ENCODE data around the gene NEURL3. TPM values are rescaled to one million over a fixed set of nuclear protein-coding genes. Genes with fewer than 3 reads are reported as not detected.

The NEURL3 gene
- total and polyA plus RNA-seq, 2 of the 8 experiments (the other 6 are each of a cell fraction or from before 2014, with no cell fraction given), result not detected

DNA sequence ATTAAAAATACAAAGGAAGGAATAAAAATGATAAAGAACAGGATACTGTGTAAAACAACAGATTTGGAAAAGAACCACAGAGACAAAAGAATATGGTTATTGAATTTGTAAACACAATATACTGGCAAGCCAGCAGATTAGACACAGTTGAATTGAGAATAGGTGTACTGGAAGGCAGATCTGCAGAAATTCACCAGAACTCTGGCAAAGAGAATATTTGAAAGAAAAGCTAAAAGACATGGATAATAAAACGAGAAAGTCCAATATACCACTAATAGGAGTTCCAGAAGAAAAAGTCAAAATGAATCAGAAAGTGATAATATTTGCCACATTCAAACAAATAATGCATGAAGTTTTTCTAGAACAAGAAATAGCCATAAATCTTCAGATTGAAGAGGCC is 11.9 kb upstream of the NEURL3 start:
- 88% methylated on average over 1 of the region's 1 CpG; no CpG with 5 or more reads in 1 of the 2 experiments for WGBS, 2 experiments (ENCODE audit: extremely low coverage in 1 of 2, insufficient coverage in 1 of 2, insufficient read length in 1 of 2, insufficient replicate concordance in 2 of 2, low coverage in 1 of 2, low lambda C conversion rate in 2 of 2, missing lambda C conversion rate in 1 of 2)
- no peaks in the 10 kb centered on the region for H3K79me2 ChIP-seq (ENCODE audit: control insufficient read depth in 1 of 2, insufficient read depth in 2 of 2, low read length in 2 of 2)

More for the DNA sequence above, 11.9 kb upstream of the NEURL3 start:
- Histone ChIP-seq H4K8ac (ENCODE audit: extremely low read depth, insufficient read depth, low read length) (no peak overlapping the region), H2BK15ac (ENCODE audit: low read length) (no peak overlapping the region), H4K91ac (replicated peaks; ENCODE audit: insufficient read length, low read length) (no peak overlapping the region), H3K79me1 (ENCODE audit: low read depth, low read length) (no peaks in the 10 kb centered on the region), H2AFZ (ENCODE audit: low read length) (no peak overlapping the region), H2BK12ac (ENCODE audit: low read depth, low read length) (no peak overlapping the region), H2AK5ac (ENCODE audit: low read depth, low read length) (no peak overlapping the region), H3K4ac (replicated peaks; ENCODE audit: insufficient read length, low read depth, low read length) (no peak overlapping the region), H3K4me3 (ENCODE audit: extremely low read depth in 1 of 4, insufficient read depth in 2 of 4, low read depth in 3 of 4, low read length in 4 of 4) (no peak overlapping the region), H3K9ac (replicated peaks in 1 of 4; ENCODE audit: extremely low read depth in 1 of 4, low read depth in 3 of 4, low read length in 3 of 4) (no peak overlapping the region), H3K27me3 (replicated peaks in 1 of 4; ENCODE audit: control insufficient read depth in 3 of 4, extremely low read depth in 1 of 4, insufficient read depth in 3 of 4, low read length in 3 of 4) (no peaks in the 10 kb centered on the region), H3K14ac (ENCODE audit: insufficient read length) (no peak overlapping the region), H3K27ac (ENCODE audit: low read depth, low read length) (no peak overlapping the region), H4K20me1 (replicated peaks in 1 of 2; ENCODE audit: control insufficient read depth in 1 of 2, insufficient read depth in 2 of 2, low read length in 2 of 2) (no peaks in the 10 kb centered on the region), H3K4me1 (replicated peaks in 1 of 4; ENCODE audit: control insufficient read depth in 3 of 4, insufficient read depth in 4 of 4, low read length in 3 of 4) (no peaks in the 10 kb centered on the region), H2BK20ac (ENCODE audit: low read length) (no peak overlapping the region), H3K36me3 (ENCODE audit: control insufficient read depth in 2 of 4, insufficient read depth in 4 of 4, low read length in 3 of 4) (no peaks in the 10 kb centered on the region), H4K5ac (ENCODE audit: insufficient read length, low read depth, low read length) (no peak overlapping the region), H2BK120ac (replicated peaks; ENCODE audit: low read depth, low read length) (no peak overlapping the region), H3K4me2 (ENCODE audit: insufficient read depth in 1 of 2, low read depth in 2 of 2, low read length in 2 of 2) (no peak overlapping the region), H3K23ac (ENCODE audit: insufficient read length) (no peak overlapping the region), H2BK5ac (ENCODE audit: low read depth, low read length) (no peak overlapping the region), H3K9me3 (ENCODE audit: insufficient read depth in 2 of 2, low read depth in 1 of 2, low read length in 1 of 2) (peaks cover 0 to 5% of the 10 kb centered on the region in 2 experiments; a peak in 1 of 4 replicates), H3K23me2 (ENCODE audit: low read depth, low read length) (no peaks in the 10 kb centered on the region), H3K56ac (replicated peaks; ENCODE audit: insufficient read length, low read depth, low read length) (no peak overlapping the region), H3K18ac (ENCODE audit: extremely low read depth, low read length) (no peak overlapping the region)
- ChIA-PET POLR2A (ENCODE audit: partially characterized antibody) (interaction anchor here (0.6 kb wide), 1 partner anchor 163 kb away, joined by 3 read pairs; no protein-coding TSS in a partner anchor), CTCF (ENCODE audit: partially characterized antibody) (interaction anchor here (0.9 to 3.5 kb wide), 6 partner anchors 9 to 110 kb away, joined by 3 to 16 read pairs (median 4); no protein-coding TSS in a partner anchor)
- DNase-seq (ENCODE audit: low read depth in 1 of 2, low spot score in 2 of 2) (no peak), FAIRE-seq (no peak)
- TF ChIP-seq FOSL1 (IDR thresholded peaks at IDR 0.05; ENCODE audit: insufficient read depth, low read depth, low read length), result no peak

Data from H1 (cell line).